GM21381 (cell line): ENCODE data around the gene SCNN1A.

Experiments used
- ATAC-seq: cut with Tn5 transposase; IDR thresholded peaks from one replicate; pipeline ENCODE4 v1.9.1; 2021; ENCODE audit warnings: mild to moderate bottlenecking, moderate library complexity; ENCODE audit not compliant: unreplicated experiment

Gene SCNN1A

GRCh38 chr12:6335451-6336078 is 39.8 kb downstream of the SCNN1A start:
- ATAC-seq, result peak; percentile 54

- ATAC-seq, result no peak
Observed at GRCh38 chr12:6334940-6335450, 40.4 kb downstream of the SCNN1A start.

DNA sequence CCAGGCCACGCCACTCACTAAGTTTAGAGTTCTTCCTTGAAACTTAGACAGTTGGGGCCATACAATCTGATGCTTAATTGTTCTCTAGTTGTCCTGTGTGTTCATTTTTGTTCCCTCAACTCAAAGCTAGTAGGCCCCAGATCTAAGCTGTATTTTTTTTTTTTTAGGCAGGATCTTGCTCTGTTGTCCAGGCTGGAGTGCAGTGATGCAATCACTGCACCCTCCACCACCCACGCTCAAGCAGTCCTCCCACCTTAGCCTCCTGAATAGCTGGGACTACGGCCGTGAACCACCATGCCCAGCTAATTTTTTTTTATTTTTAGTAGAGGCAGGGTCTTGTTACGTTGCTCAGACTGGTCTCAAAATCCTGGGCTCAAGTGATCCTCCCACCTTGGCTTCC is 41.0 kb downstream of the SCNN1A start:
- ATAC-seq, result no peak

DNA sequence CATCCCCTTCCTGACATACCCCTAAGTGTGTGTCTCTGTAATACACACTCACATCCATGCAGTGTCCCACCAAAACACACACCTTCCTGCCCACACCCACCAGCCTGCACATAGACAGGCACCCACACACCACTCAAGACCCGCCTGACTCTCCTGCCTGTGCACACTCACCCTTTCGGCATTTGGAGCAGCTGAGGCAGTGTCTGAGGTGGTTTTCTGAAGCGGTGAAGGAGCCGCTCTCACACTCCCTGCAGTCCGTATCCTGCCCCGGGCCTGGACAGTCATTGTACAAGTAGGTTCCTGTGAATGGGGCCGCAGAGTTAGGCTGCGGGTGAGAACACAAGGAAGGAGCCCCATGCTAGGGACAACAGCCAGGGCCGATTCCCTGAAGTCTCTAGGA is 41.8 kb downstream of the SCNN1A start:
- ATAC-seq, result no peak

DNA sequence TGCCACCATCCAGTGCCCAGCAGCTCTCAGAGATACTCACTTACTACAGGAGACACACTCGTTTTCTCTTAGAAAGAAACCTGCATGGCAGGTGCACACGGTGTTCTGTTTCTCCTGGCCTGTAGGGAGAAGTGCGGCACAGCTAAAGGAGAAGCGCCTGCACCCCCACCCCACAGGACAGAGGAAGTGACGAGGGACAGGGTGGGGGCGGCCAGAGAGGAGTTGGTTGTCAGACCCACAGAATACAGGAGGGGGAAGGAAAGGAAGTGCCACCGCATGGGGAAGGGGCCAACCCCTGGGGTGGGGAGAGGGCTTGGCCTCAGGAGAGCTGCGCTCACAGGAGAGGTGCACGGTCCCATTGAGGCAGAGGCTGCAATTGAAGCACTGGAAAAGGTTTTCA is 42.3 kb downstream of the SCNN1A start:
- no peak for ATAC-seq

GRCh38 chr12:6332459-6332858 is 42.9 kb downstream of the SCNN1A start:
- no peak for ATAC-seq

- ATAC-seq, result no peak
Observed at GRCh38 chr12:6330999-6331714, 44.2 kb downstream of the SCNN1A start.

- ATAC-seq, result peak; percentile 72
Observed at GRCh38 chr12:6330192-6330591, 45.2 kb downstream of the SCNN1A start.

DNA sequence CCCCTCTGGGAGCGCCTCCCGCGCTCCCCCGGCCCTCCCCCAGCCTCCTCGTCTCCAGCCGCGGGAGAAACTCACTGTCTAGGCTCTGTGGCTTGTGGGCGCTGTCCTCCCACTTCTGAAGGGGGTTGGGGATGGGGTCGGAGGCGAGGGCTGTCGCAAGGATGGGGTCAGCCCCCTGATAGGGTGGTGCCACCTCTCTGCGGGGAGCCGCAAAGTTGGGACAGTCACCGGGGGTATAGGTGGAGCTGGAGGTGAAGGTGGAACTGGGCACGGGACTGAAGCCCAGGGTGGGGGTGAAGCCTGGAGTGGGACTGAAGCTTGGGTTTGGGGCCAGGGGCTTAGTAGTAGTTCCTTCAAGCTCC is 45.7 kb downstream of the SCNN1A start:
- ATAC-seq, result no peak

DNA sequence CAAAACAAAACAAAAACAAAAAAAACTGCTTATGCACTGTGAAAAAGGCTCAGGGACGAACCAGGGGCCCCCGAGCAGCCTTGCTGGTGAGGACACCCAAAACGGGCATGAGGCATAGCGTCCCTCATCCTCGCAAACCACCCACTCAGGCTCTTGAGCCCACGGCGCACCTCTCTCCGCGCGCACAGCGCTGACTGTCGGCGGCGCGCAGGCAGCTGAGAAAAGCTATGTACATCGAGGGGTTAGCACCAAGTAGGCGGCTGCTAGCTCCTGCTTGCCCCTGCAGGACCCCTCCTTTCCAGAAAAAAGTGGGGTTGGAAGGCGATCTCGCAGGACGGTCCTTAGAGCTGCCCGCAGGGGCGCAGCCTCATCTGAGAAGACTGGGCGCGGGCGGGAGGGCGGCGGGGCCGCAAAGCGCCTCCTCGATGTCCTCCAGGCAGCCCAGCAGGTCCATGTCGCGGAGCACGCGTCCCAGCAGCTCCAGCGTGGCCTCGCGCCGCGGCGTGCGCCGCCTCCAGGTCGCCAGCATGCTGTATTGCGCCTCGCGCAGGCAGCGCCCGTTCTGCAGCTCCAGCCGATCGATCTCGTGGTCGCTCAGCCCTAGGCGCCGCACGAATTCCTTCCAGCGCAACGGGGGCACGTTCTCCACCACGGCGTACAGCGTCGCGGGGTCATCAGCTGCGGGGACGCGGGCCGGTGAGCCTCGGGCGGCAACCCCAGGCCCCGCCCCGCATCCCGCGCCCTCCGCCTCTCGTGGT is 46.2 kb downstream of the SCNN1A start:
- ATAC-seq, result no peak

DNA sequence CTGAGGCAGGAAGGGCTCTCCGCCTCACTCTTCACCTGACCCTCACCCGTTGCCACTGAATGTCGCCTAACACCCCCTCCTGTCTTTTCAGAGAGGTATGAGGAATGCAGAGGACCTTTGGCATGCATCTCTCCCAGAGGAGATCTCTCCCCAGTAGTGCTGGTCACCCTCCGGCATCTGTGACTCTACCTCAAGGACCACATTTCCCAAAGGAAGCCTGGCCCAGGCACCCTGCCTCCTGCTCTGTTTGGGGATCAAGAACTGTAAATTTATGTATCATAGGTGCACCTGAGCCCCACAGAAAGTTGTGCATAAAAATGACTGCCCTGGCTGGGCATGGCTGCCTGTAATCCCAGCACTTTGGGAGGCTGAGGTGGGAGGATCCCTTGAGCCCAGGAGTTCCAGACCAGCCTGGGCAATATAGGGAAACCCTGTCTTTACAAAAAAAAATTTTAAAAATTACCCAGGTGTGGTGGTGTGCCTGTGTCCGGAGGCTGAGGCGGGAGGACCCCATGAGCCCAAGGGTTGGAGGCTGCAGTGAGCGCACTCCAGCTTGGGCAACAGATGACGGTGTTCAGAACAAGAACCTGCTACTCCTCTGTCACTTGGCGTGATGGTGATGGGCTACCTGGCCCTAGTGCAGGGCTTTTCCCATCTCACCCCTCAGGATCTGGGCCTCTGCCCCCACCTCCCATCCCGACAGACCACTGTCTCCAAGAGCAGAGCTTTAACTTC is 47.2 kb downstream of the SCNN1A start:
- ATAC-seq, result no peak

DNA sequence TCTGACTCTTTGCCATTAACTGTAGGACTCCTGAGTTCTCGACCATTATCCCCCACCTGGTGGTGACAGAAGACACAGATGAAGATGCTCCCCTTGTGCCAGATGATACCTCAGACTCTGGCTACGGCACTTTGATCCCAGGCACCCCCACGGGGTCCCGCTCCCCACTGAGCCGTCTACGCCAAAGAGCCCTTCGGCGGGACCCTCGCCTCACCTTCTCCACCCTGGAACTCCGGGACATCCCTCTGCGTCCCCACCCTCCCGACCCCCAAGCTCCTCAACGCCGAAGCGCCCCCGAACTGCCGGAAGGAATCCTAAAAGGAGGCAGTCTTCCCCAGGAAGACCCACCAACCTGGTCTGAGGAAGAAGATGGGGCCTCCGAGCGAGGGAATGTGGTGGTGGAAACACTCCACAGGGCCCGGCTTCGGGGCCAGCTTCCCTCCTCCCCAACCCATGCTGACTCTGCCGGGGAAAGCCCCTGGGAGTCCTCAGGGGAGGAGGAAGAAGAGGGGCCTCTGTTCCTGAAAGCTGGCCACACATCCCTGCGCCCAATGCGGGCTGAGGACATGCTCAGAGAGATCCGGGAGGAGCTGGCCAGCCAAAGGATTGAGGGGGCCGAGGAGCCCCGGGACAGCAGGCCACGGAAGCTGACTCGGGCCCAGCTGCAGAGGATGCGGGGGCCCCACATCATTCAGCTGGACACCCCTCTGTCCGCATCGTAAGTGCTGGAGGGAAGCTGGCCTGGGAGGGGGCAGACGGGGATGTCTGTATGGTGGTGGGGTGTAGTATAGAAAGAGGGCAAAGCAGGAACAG is 47.9 kb downstream of the SCNN1A start:
- ATAC-seq, result no peak

DNA sequence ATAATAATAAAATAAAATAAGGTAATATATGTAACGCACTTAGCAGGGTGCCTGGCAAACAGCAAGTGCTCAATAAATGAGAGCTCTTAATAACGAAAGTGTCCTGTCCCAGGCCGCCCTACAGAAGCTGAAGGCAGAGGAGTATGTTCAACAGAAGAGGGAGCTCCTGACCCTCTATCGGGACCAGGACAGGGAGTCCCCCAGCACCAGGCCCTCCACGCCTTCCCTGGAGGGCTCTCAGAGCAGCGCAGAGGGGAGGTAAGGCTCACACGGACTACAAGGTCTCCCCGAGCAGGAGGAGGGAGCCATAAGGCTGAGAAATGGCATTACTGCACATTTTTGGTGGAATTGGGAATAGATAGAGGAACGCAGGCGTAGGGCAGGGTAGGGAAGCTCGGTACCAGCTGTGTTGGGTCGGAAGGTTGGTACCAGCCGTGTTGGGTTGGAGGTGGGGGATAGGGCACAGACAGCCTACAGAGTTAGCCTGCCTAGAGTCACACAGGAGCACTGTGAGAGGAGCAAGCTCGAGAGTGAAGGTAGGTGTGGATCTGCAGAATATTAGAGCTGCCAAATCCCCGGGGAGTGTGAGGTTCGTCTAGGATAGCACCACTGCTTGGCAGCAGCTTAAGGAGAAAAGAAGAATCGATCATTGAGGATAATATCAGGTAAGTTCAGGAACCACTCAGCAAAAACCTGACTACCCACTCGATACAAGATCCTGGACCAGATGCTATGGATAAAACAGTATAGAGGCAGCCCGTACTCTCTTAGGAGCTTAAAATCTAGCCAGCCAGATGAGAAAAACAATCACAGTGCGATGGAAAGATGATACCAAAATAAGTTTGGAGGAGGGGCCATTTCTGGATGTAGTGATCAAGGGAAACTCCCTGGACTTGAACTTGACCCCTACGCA is 48.8 kb downstream of the SCNN1A start:
- ATAC-seq, result no peak

DNA sequence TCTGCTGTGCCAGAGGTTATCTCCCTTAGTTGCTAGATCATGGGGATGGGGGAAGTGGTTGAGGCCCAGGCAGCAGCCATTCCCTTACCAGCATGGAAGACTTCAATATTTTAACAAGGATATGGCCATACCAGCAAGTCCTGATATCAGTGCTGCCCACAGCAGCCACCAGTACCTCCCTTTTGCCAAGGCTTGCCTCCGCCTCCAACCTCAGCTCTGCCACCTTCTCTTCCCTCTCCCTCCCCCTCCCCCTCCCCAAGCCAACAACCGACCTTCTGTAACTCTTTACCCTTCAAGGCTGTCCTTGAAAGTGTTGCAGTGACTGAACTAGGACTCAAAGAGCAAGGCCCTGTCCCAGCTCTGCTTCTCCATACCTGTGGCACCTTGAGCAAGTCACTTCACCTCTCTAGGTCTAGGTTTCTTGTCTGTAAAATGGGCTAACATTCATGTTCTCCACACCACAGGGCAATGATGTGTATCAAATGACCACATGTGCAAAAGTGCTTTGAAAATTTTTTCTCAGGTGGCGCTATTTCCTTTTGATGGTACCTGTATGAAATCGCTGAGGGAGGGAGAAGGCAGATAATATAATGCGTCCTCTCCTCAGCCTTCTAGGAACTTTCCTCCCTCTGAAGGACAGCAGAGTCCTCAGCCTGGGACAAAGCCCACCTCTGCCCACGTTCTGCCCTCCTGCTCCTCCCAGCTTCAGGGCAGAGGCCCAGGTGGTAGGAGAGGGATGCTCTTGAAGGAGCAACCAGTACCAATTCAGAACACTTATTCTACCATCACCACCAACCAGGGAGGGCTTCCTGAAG is 50.2 kb downstream of the SCNN1A start:
- no peak for ATAC-seq

GRCh38 chr12:6323995-6324711 is 51.2 kb downstream of the SCNN1A start:
- no peak for ATAC-seq

- ATAC-seq, result peak; percentile 64
Observed at GRCh38 chr12:6323340-6323994, 51.9 kb downstream of the SCNN1A start.

DNA sequence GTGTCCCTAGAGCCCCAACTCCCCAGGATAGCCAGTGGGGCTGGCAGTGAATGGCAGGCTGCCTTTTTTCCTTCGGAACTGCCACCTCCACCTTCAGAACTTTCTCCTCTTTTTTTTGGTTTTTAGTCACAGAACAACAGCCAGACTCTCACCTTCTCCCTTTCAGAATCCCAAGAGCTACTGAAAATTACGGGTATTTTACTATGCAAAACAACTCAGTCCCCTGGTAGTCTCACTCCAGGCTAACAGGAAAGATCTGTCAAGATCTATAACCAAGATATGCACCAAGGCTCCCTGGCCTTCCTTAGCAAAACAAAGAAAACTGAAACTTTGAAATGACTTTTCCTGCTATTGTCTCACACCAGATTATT is 52.4 kb downstream of the SCNN1A start:
- peak; percentile 25 for ATAC-seq
